ENCODE measurements around the gene PTMS.

The PTMS gene

GRCh38 chr12:6766651-6767349 is 637 bp downstream of the PTMS start:
- peaks cover 2% of the 10 kb centered on the region; the same call in 1 of the 2 replicates for H3K27me3 ChIP-seq (ENCODE audit: insufficient read depth, low read length)
- H3K9me3 ChIP-seq (ENCODE audit: insufficient read depth, low read depth, low read length), result no peaks in the 10 kb centered on the region
- WGBS, result under 1% methylated on average over 88 of the region's 88 CpGs

GRCh38 chr12:6767353-6768319 is 1.5 kb downstream of the PTMS start:
- Histone ChIP-seq H3K4me3 (ENCODE audit: low read length) (peak overlapping the region; percentile 96), H3K27me3 (ENCODE audit: insufficient read depth, low read length) (peaks cover 6% of the 10 kb centered on the region), H3K27ac (ENCODE audit: low read depth, low read length) (peak overlapping the region; percentile 75), H3K9me3 (ENCODE audit: insufficient read depth, low read depth, low read length) (no peaks in the 10 kb centered on the region), H3K9ac (ENCODE audit: low read depth, low read length) (peak overlapping the region; percentile 77), H3K4me1 (ENCODE audit: insufficient read depth, low read length) (peaks cover 35% of the 10 kb centered on the region), H3K36me3 (ENCODE audit: insufficient read depth, low read length) (peaks cover 24% of the 10 kb centered on the region)
- WGBS, result 1% methylated on average over 41 of the region's 44 CpGs

More at GRCh38 chr12:6766651-6767349, 637 bp downstream of the PTMS start:
- H3K4me3 ChIP-seq (ENCODE audit: low read length), result peak overlapping the region; percentile 96
- H3K36me3 ChIP-seq (ENCODE audit: insufficient read depth, low read length), result peaks cover 24% of the 10 kb centered on the region
- H3K9ac ChIP-seq (ENCODE audit: low read depth, low read length), result peak overlapping the region; percentile 77
- H3K4me1 ChIP-seq (ENCODE audit: insufficient read depth, low read length), result peaks cover 35% of the 10 kb centered on the region
- peak overlapping the region; percentile 75 for H3K27ac ChIP-seq (ENCODE audit: low read depth, low read length)

- Histone ChIP-seq H3K4me1 (ENCODE audit: insufficient read depth, low read length) (peaks cover 36% of the 10 kb centered on the region), H3K36me3 (ENCODE audit: insufficient read depth, low read length) (peaks cover 24% of the 10 kb centered on the region), H3K27me3 (ENCODE audit: insufficient read depth, low read length) (peaks cover 15% of the 10 kb centered on the region), H3K4me3 (ENCODE audit: low read length) (peak overlapping the region; percentile 96), H3K27ac (ENCODE audit: low read depth, low read length) (peak overlapping the region; percentile 81), H3K9me3 (ENCODE audit: insufficient read depth, low read depth, low read length) (no peaks in the 10 kb centered on the region), H3K9ac (ENCODE audit: low read depth, low read length) (peak overlapping the region; percentile 60)
- WGBS, result 7% methylated on average over 6 of the region's 6 CpGs
Measured at GRCh38 chr12:6768437-6768914, 2.3 kb downstream of the PTMS start.

DNA sequence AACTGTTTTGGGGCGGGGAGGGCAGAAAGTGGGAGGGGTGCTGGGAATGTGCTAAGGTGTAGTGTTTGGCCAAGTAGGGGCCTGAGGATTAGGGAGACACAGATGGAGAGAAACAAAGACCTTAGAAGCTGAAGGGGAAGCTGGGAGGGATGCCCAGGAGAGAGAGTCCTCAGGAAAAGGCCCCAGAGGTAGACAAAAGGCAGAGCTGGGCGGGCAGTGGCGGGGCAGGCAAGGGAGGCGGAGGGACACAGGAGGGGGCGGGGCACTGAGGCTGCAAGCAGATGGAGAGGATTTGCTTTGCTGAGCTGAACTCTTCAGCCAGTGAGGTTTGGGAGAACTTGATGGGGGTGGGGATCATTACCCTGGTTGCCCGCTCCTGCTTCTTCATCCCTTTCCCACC is 2.8 kb downstream of the PTMS start:
- Histone ChIP-seq H3K9me3 (ENCODE audit: insufficient read depth, low read depth, low read length) (no peaks in the 10 kb centered on the region), H3K4me1 (ENCODE audit: insufficient read depth, low read length) (peaks cover 32% of the 10 kb centered on the region), H3K27ac (ENCODE audit: low read depth, low read length) (peak overlapping the region; percentile 81), H3K36me3 (ENCODE audit: insufficient read depth, low read length) (peaks cover 24% of the 10 kb centered on the region), H3K27me3 (ENCODE audit: insufficient read depth, low read length) (peaks cover 20% of the 10 kb centered on the region), H3K4me3 (ENCODE audit: low read length) (peak overlapping the region; percentile 96), H3K9ac (ENCODE audit: low read depth, low read length) (peak overlapping the region; percentile 60)
- WGBS, result 8% methylated on average over 5 of the region's 6 CpGs

DNA sequence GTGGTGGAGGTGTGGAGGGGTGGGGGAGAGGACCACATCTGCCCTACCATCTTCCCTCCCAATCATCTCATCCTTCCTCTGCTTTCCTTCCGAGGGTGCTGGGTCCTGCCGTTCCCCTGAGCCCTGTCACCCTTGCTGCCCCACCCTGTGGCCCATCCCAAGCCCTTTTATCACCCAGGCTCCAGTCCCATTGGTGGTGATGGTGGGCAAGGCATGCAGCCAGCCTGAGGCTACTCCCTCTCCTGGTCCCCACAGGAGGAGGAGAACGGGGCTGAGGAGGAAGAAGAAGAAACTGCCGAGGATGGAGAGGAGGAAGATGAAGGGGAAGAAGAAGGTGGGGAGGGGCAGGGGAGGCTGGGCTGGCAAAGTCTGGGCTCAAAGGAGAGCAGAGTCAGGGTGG is 3.5 kb downstream of the PTMS start:
- H3K36me3 ChIP-seq (ENCODE audit: insufficient read depth, low read length), result peaks cover 24% of the 10 kb centered on the region
- H3K9ac ChIP-seq (ENCODE audit: low read depth, low read length), result no peak overlapping the region
- 84% methylated on average over 4 of the region's 4 CpGs for WGBS
- peaks cover 27% of the 10 kb centered on the region for H3K27me3 ChIP-seq (ENCODE audit: insufficient read depth, low read length)
- no peaks in the 10 kb centered on the region for H3K9me3 ChIP-seq (ENCODE audit: insufficient read depth, low read depth, low read length)
- H3K27ac ChIP-seq (ENCODE audit: low read depth, low read length), result no peak overlapping the region
- H3K4me1 ChIP-seq (ENCODE audit: insufficient read depth, low read length), result peaks cover 31% of the 10 kb centered on the region
- H3K4me3 ChIP-seq (ENCODE audit: low read length), result peak overlapping the region; percentile 96

- Histone ChIP-seq H3K4me1 (ENCODE audit: insufficient read depth, low read length) (peaks cover 26% of the 10 kb centered on the region), H3K27me3 (ENCODE audit: insufficient read depth, low read length) (peaks cover 30% of the 10 kb centered on the region)
Measured at GRCh38 chr12:6770094-6770493, 3.9 kb downstream of the PTMS start.

DNA sequence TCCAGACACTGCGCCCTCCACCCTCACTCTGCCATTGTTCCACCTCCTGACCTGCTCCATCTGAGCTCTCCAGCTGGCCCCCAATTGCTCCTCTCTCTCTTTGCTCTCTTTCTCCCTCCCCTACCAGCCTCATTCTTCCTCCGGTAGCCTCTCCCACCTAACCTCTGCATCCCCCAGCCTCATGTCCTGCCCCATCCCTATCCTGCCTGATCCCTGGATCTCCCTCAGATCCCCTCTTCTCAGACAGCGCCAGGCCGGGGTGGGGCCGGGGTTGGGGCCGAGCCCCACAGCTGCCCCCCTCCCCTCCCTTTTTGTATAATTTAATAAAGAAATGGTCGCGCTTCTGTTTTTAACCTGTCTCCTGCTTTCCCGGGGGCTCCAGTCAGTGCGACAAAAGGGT is 4.4 kb downstream of the PTMS start:
- no peaks in the 10 kb centered on the region for H3K9me3 ChIP-seq (ENCODE audit: insufficient read depth, low read depth, low read length)
- no peak overlapping the region for H3K9ac ChIP-seq (ENCODE audit: low read depth, low read length)
- no peak overlapping the region for H3K4me3 ChIP-seq (ENCODE audit: low read length)
- H3K36me3 ChIP-seq (ENCODE audit: insufficient read depth, low read length), result peaks cover 24% of the 10 kb centered on the region
- WGBS, result 97% methylated on average over 9 of the region's 10 CpGs
- H3K4me1 ChIP-seq (ENCODE audit: insufficient read depth, low read length), result peaks cover 22% of the 10 kb centered on the region
- peaks cover 31% of the 10 kb centered on the region for H3K27me3 ChIP-seq (ENCODE audit: insufficient read depth, low read length)
- no peak overlapping the region for H3K27ac ChIP-seq (ENCODE audit: low read depth, low read length)

More at GRCh38 chr12:6770094-6770493, 3.9 kb downstream of the PTMS start:
- Histone ChIP-seq H3K9ac (ENCODE audit: low read depth, low read length) (no peak overlapping the region), H3K4me3 (ENCODE audit: low read length) (no peak overlapping the region), H3K27ac (ENCODE audit: low read depth, low read length) (no peak overlapping the region), H3K36me3 (ENCODE audit: insufficient read depth, low read length) (peaks cover 24% of the 10 kb centered on the region), H3K9me3 (ENCODE audit: insufficient read depth, low read depth, low read length) (no peaks in the 10 kb centered on the region)
- 93% methylated on average over 11 of the region's 12 CpGs for WGBS

DNA sequence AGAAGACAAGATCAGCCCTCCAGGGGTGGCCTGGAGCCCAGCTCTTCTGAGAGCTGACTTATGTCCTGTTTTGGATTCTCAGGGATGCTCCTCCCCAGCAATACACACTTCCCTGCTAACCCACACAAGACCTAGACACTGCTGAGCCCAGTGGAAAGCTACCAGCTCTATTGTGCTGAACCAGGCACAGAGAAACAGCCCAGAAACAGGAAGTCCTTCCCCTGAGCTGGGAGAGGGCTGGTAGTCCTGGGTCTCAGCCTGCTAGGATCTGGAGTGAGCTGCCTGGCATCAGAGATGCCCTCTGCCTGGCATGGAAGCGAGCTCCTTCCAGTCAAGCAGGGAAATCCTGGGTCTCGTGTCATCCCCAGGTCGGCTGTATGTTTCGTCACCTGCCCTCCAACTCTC is 4.9 kb downstream of the PTMS start:
- peaks cover 24% of the 10 kb centered on the region for H3K36me3 ChIP-seq (ENCODE audit: insufficient read depth, low read length)
- peaks cover 33% of the 10 kb centered on the region for H3K27me3 ChIP-seq (ENCODE audit: insufficient read depth, low read length)
- WGBS, result 97% methylated on average over 4 of the region's 4 CpGs
- H3K4me1 ChIP-seq (ENCODE audit: insufficient read depth, low read length), result peaks cover 22% of the 10 kb centered on the region
- H3K4me3 ChIP-seq (ENCODE audit: low read length), result no peak overlapping the region
- H3K27ac ChIP-seq (ENCODE audit: low read depth, low read length), result no peak overlapping the region
- no peak overlapping the region for H3K9ac ChIP-seq (ENCODE audit: low read depth, low read length)
- no peaks in the 10 kb centered on the region for H3K9me3 ChIP-seq (ENCODE audit: insufficient read depth, low read depth, low read length)

DNA sequence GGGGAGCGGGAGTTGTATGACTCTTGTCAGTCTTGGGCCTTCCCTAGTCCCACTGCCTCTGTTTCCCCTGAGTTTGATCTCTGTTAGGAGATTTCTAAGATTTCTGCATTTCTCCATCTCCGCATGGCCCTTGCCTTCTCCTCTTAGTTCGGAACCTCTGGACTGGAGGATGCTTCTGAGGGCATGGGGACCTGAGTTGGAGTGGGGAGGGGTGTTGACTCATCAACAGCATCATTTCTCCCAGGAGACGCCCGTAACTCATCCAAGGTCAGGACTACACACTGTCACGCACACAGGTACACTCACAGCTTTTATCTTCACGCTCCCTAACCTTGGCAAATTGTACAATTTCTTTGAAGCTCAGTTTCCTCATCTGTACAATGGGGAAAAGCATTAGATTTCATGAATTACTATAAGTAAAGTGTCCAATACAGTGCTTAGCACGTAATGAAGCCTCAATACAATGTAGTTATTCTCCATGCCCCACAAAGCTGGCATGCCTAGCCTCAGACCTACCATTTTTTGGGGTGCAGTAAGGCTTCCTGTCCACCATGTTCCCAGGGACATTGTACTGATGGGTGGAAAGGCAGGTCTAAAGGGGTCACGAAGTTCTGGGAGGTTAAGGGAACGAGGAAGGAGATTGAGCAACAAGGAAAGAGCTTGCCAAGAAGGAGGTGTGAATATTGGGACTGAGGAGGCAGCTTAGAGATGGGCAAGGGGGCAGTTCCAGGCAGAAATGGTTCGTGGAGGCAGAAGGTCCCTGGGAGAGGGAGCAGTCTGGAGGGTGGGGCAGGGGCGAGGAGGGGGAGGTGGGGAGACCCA is 5.6 kb downstream of the PTMS start:
- H3K4me1 ChIP-seq (ENCODE audit: insufficient read depth, low read length), result peaks cover 22% of the 10 kb centered on the region
- H3K27me3 ChIP-seq (ENCODE audit: insufficient read depth, low read length), result peaks cover 35% of the 10 kb centered on the region
- no peak overlapping the region for H3K4me3 ChIP-seq (ENCODE audit: low read length)
- no peaks in the 10 kb centered on the region for H3K9me3 ChIP-seq (ENCODE audit: insufficient read depth, low read depth, low read length)
- H3K27ac ChIP-seq (ENCODE audit: low read depth, low read length), result no peak overlapping the region
- WGBS, result 87% methylated on average over 12 of the region's 12 CpGs
- peaks cover 24% of the 10 kb centered on the region for H3K36me3 ChIP-seq (ENCODE audit: insufficient read depth, low read length)
- H3K9ac ChIP-seq (ENCODE audit: low read depth, low read length), result no peak overlapping the region

GRCh38 chr12:6772331-6772695 is 6.2 kb downstream of the PTMS start, which contains the start of gene LAG3:
TSS of gene LAG3 (plus strand) at chr12:6772520. CDS start at chr12:6772853, 333 bp downstream.
- no peak within 1 kb of the TSS for H3K27ac ChIP-seq (ENCODE audit: low read depth, low read length)
- peak within 1 kb of the TSS; percentile 44 for H3K4me3 ChIP-seq (ENCODE audit: low read length)
- H3K27me3 ChIP-seq (ENCODE audit: insufficient read depth, low read length), result peaks cover 35% of the 10 kb centered on the region

More at GRCh38 chr12:6772331-6772695, 6.2 kb downstream of the PTMS start, which contains the start of gene LAG3:
- WGBS, result 46% methylated on average over 15 of the region's 15 CpGs
- H3K9me3 ChIP-seq (ENCODE audit: insufficient read depth, low read depth, low read length), result no peaks in the 10 kb centered on the region
- peaks cover 22% of the 10 kb centered on the region for H3K4me1 ChIP-seq (ENCODE audit: insufficient read depth, low read length)
- no peak within 1 kb of the TSS for H3K9ac ChIP-seq (ENCODE audit: low read depth, low read length)
- peaks cover 24% of the 10 kb centered on the region for H3K36me3 ChIP-seq (ENCODE audit: insufficient read depth, low read length)
